Prostate gland (tissue), 2 donors: ENCODE measurements around the gene ADGB. TPM values are rescaled to one million over a fixed set of nuclear protein-coding genes. Genes with fewer than 3 reads are reported as not detected.

Experiments used
- DNase-seq: peaks from one replicate; pipeline ENCODE4 v3.0.0-alpha.2; 2019; ENCODE audit warnings: low spot score
- H3K27ac ChIP-seq, 2 donors: fragments of 200-600 bp; sonication (generic); 2 replicates each; pipeline ENCODE4 v1.5.1; 2017 to 2019
- H3K27me3 ChIP-seq: fragments of 200-600 bp; sonication (generic); replicated peaks from 2 replicates; pipeline ENCODE4 v1.5.1; 2019; ENCODE audit not compliant: insufficient read depth
- H3K36me3 ChIP-seq, 2 donors: fragments of 200-600 bp; sonication (generic); 1 replicate in 1 of 2; 2 replicates in 1 of 2; pipeline versions ENCODE4 v1.5.1 to v1.8.1; 2017 to 2019
- H3K4me1 ChIP-seq: fragments of 200-600 bp; sonication (generic); replicated peaks from 2 replicates; pipeline ENCODE4 v1.5.1; 2019
- H3K4me3 ChIP-seq, 2 donors: fragments of 200-600 bp; sonication (generic); 2 replicates each; pipeline ENCODE4 v1.5.1; 2017 to 2019
- H3K9me3 ChIP-seq: fragments of 200-600 bp; sonication (generic); 2 replicates; pipeline ENCODE4 v1.5.1; 2017
- CTCF ChIP-seq, 4 experiments: fragments of 200-600 bp in 2 of 4; fragments of 450-650 bp in 2 of 4; sonication (generic) in 2 of 4; IDR thresholded peaks; 1 replicate in 3 of 4; 2 replicates in 1 of 4; pipeline ENCODE4 v1.5.1; 2016 to 2019; ENCODE audit warnings: antibody characterized with exemption in 4 of 4, mild to moderate bottlenecking in 2 of 4, moderate library complexity in 2 of 4
- POLR2A ChIP-seq: fragments of 450-650 bp; IDR thresholded peaks from one replicate; pipeline ENCODE4 v1.6.1; 2016; ENCODE audit warnings: antibody characterized with exemption, mild to moderate bottlenecking
- POLR2AphosphoS5 ChIP-seq: sonication (generic); formaldehyde crosslinking; IDR thresholded peaks from one replicate; pipeline ENCODE4 v1.6.1; 2017; ENCODE audit warnings: antibody characterized with exemption
- WGBS: methylation state at CpG from one replicate; pipeline ENCODE4 v1.1.5; 2018; 5-methylcytosine and 5-hydroxymethylcytosine counted together
- intact Hi-C: fragments of 100-400 bp; cut with DNase I; formaldehyde crosslinking; loops from one replicate; pipeline ENCODE4 v1.14.2; 2022
- total RNA-seq, 2 donors: library from RNA; depleted of rRNA; stranded (reverse); fragments of >200 nt; gene quantifications; one replicate each; pipeline ENCODE4 v1.1.0, GENCODE V29; 2016

Gene ADGB
- total RNA-seq, 2 donors from 2014 or later: 8.1 TPM; not detected in 1

DNA sequence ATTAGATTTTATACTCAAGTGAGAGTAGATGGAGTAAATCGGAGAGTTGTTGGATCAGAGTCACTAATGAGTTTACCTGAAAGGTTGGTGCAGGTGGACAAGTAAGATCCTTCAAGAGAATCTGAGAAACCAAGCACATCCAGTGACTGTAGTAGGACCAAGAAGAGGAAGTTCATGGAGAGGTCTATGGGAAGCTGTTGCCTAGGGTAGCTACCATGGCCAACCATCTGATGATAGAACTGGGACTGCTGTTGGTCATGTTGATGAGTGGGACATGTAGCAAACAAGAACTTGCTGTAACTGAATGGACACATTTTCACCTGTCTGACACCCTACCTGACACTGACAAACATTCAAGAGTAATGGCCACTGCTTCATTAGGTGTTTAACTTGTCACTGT lies 11.3 kb upstream of the ADGB start:
- intact Hi-C loops: no loop called here
- no peak overlapping the region for H3K4me3 ChIP-seq
- H3K36me3 ChIP-seq: no peaks in the 10 kb centered on the region
- WGBS: 0% methylated on average over 1 of the region's 1 CpG
- no peaks in the 10 kb centered on the region for H3K27me3 ChIP-seq
- no peak for DNase-seq
- TF ChIP-seq POLR2AphosphoS5: no peak
- no peak for TF ChIP-seq CTCF (IDR thresholded peaks at IDR 0.05)
- no peak for TF ChIP-seq POLR2A
- no peak overlapping the region for H3K27ac ChIP-seq
- no peaks in the 10 kb centered on the region for H3K4me1 ChIP-seq
- no peaks in the 10 kb centered on the region for H3K9me3 ChIP-seq

- no peaks in the 10 kb centered on the region for H3K36me3 ChIP-seq
- intact Hi-C loops: no loop called here
- H3K27me3 ChIP-seq: no peaks in the 10 kb centered on the region
- WGBS: 89% methylated on average over 1 of the region's 1 CpG
- H3K4me1 ChIP-seq: no peaks in the 10 kb centered on the region
- TF ChIP-seq CTCF (IDR thresholded peaks at IDR 0.05): no peak
- TF ChIP-seq POLR2AphosphoS5: no peak
- no peak for TF ChIP-seq POLR2A
- no peak overlapping the region for H3K27ac ChIP-seq
- DNase-seq: no peak
- H3K4me3 ChIP-seq: no peak overlapping the region
- no peaks in the 10 kb centered on the region for H3K9me3 ChIP-seq
These were observed 8.3 kb upstream of the ADGB start for GRCh38 chr6:146590492-146590891.

DNA sequence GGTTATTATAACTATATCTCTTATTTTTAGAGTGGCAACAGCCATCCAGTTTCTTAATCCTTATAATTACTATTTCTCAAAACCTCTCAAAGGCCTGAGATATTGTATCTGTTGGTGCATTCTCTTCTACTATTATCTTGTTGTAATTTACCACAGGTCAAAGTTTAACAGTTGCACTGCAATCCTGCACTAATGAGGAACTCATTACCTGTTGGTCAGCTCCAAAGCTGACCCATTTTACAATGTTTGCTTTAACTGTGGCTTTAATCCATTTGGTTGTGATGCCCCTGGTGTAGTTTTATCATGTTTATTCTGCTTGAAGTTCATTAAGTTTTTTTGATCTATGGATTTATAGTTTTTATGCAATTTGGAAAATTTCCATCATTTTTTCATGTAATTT lies 6.3 kb upstream of the ADGB start:
- intact Hi-C loops: no loop called here
- Histone ChIP-seq H3K9me3 (no peaks in the 10 kb centered on the region), H3K4me3 (no peak overlapping the region), H3K27ac (no peak overlapping the region), H3K36me3 (no peaks in the 10 kb centered on the region), H3K4me1 (no peaks in the 10 kb centered on the region), H3K27me3 (no peaks in the 10 kb centered on the region)
- TF ChIP-seq CTCF (IDR thresholded peaks at IDR 0.05) (no peak), POLR2A (no peak), POLR2AphosphoS5 (no peak)
- no peak for DNase-seq

- TF ChIP-seq POLR2AphosphoS5 (no peak), CTCF (IDR thresholded peaks at IDR 0.05) (no peak), POLR2A (no peak)
- Histone ChIP-seq H3K27ac (no peak overlapping the region), H3K4me1 (no peaks in the 10 kb centered on the region), H3K4me3 (no peak overlapping the region), H3K9me3 (no peaks in the 10 kb centered on the region), H3K36me3 (no peaks in the 10 kb centered on the region), H3K27me3 (no peaks in the 10 kb centered on the region)
- DNase-seq: no peak
- intact Hi-C loops: no loop called here
- 91% methylated on average over 2 of the region's 2 CpGs for WGBS
These were observed 4.8 kb upstream of the ADGB start for GRCh38 chr6:146593986-146594385.

DNA sequence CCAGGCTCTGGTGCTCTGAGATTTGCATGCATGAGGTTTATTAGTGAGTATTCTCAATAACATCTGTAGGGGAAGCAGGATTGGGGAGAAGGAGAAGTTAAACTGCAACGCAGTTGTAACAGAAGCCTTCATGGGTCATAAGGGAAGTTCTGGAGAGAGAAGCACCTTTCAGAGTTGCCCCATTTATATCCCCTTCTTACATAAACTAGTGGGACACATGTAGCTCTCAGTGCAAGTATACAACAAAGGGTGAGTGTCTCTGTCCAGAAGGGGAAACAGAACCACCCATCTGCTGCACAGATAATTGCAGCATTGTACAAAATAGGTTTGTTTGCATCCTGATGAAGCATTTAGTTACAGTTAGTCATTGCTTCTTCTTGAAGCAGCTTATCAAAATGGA lies 4.3 kb upstream of the ADGB start:
- no peaks in the 10 kb centered on the region for H3K36me3 ChIP-seq
- H3K27me3 ChIP-seq: no peaks in the 10 kb centered on the region
- TF ChIP-seq POLR2A (no peak), CTCF (IDR thresholded peaks at IDR 0.05) (no peak), POLR2AphosphoS5 (no peak)
- 86% methylated on average over 1 of the region's 1 CpG for WGBS
- no peak for DNase-seq
- no peaks in the 10 kb centered on the region for H3K4me1 ChIP-seq
- H3K4me3 ChIP-seq: no peak overlapping the region
- H3K9me3 ChIP-seq: no peaks in the 10 kb centered on the region
- intact Hi-C loops: no loop called here
- no peak overlapping the region for H3K27ac ChIP-seq
